GM21447 (cell line): ENCODE results near the gene CXCR4.
"Not testable (repeated sequence)": the region's sequence is repeated elsewhere in the genome, so short reads cannot be mapped to it uniquely, and the experiment has no call there.

Experiments used
- ATAC-seq: cut with Tn5 transposase; IDR thresholded peaks from one replicate; pipeline ENCODE4 v1.9.1; 2021; ENCODE audit not compliant: unreplicated experiment

The CXCR4 gene

DNA sequence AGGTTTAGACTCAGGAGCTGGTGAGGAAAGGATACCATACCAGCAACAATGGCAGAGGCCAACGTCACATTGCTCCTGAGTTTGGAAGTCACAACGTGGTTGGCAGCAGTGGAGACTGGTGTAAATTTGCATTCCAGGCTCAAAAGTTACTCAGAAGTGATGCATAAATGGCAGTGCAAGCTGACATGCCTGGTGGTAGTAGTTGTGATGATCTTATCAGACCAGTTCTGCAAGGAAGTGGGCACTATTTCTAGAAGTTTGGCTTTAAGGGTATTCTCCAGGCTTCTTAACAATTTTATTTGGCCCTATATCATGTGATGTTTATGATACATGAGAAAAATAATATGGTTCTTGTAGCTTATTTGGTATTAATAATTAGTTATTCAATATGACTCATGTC is 37.8 kb downstream of the CXCR4 start:
- no peak for ATAC-seq

- no peak for ATAC-seq
Observed at GRCh38 chr2:136077107-136077506, 40.8 kb downstream of the CXCR4 start.

DNA sequence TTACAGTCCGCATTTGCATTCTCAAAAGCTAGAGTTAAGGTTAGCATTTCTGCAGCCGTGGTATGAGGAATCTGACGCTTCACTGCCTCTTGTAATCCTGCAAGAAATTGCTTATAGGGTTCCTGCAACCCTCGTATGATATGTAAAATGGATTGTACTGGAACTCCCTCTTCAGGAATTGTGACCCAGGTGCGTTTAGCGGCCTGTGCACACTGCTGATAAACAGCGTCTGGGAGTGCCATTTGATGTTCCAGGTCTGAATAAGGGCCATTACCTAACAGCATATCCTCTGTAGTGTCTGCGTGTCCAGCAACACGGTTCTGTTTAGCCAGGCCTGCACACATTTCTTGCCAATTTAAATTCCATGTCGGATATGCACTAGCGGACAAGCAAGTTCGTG is 42.5 kb downstream of the CXCR4 start:
- ATAC-seq, result no peak

GRCh38 chr2:136072621-136073020 is 45.3 kb downstream of the CXCR4 start:
- no peak for ATAC-seq

DNA sequence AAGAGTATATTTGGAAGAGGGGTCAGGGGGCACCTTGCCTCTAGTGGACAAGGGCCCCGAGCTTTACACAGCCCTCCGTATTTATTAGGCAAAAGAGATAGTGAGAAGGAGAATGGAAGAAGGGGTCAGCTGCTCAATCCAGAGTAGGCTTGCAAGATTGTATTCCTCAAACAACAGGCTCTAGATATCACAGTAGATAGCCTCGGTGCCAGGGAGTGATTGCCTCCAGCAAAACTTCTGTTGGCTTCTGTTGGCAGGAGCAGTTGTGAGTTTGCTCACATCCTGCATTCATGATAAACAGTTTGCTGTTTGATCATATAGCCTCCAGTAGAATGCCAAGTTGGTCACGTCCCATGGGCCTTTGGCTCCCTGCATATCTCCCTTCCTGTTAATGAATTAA is 46.1 kb downstream of the CXCR4 start:
- ATAC-seq, result not testable (repeated sequence)

GRCh38 chr2:136070913-136071312 is 47.0 kb downstream of the CXCR4 start:
- no peak for ATAC-seq

DNA sequence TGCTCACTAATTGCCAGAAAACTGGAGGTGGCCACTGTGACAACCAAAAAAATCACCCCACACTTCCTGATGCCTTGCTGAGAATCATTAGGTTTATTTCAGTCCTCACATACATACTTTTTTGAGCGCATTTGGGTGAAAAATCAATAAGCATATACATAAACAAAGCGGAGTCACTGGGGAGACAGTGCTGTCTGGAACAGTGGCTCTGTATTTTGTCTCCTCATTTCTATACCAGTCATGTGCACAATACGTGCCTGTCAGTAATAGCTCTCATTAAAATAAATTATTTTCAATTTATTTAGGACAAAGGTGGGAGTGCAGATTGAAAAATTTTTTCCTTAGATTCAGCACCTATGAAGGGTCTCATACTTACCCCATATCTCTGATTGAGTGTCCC is 48.2 kb downstream of the CXCR4 start:
- no peak for ATAC-seq

GRCh38 chr2:136068581-136069227 is 49.2 kb downstream of the CXCR4 start:
- no peak for ATAC-seq

DNA sequence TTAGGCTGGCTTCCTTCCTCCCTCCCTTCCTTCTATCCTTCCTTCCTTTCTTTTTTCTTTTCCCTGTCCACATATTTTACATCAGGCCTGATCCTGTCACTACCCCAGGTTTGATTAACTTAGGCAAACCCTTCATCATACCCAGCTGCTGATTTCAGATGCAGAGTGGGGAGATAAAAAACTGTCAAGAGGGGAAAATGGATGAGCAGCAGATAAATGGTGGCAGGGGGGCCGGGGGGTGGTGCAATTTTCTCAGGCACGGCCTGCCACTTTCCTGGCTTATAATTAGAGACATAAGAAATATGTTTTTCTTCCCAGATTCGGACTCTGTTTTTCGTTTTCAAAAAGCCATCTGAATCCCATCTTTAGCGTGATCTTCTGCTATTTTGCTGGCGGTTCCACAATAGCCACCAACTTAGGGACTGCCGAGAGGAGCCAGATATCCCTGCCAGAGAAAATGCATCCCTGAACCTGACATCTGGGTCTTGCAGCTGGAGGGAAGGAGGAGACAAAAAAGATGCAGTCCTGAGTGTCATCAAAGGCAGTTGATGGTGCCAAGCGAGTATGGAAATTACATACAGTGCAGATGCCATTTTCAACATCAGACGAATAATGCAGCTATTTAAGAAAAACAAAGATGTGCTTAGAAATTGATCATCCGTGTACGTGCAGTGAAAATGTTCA is 49.9 kb downstream of the CXCR4 start:
- no peak for ATAC-seq

GRCh38 chr2:136067459-136067858 is 50.5 kb downstream of the CXCR4 start:
- no peak for ATAC-seq

DNA sequence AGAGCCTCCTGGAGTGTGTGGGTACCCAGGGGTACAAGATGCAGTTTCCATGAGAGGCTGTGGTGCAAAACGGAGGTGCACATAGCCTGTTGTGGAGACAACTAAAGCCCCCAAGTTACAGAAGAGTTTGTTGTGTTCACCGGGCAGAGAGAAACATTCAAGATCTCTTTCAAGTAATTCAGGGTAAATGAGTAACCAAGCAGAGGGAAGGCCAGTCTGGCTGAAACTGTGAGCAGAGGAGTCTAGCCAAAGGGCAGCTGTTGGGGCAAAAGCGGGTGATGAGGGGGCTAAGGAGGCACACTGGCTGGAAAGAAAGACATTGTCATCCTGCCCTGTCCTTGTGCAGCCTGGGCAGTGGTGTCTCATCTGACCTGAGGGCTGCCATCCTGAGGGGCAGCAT is 52.0 kb downstream of the CXCR4 start:
- ATAC-seq, result peak; percentile 82

DNA sequence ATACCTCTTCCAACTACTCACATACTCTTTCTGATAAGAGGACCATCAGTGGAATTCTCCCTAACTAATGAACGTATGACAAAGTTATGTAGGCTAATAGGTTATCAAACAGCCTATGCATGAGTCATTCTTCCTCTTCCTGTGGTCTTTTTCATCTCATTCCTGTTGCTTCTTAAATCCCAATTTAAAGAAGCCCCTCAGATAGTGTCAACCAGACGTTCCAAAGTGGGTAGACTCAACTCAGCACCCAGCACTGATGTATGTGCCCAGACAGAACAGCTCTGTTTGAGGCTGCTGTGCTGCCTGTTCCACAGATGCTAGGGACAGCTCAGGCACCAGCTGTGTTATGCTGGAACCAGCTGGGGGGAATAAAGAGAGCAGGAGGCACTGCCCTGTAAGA is 52.6 kb downstream of the CXCR4 start:
- ATAC-seq, result peak; percentile 21
